ENCODE data around the gene EPB41L4A. TPM values are rescaled to one million over a fixed set of nuclear protein-coding genes. Genes with fewer than 3 reads are reported as not detected.

Gene EPB41L4A
- total and polyA plus RNA-seq, 2 donors from 2014 or later = 10.2 to 39.0 TPM

DNA sequence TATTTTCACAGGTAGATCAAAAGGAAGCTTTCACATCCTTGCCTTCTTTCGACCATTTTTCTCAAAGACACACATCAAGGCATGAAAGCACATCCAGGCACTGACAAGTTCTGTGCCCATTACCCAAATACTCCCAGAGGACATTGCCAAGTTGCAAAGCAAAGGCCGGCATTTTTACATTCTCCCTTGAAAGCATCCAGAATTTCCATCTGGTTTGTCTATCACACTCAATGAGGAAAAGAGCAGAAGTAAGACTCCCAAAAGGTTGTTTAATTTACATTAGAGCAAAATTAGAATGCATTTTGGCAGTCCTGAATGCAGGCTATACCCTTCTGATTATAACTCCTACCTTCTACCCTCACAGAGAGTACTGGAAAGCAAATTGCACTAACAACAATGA, 160.5 kb downstream of the EPB41L4A start:
- Histone ChIP-seq H3K4me3 (ENCODE audit: low read length in 3 of 3) (no peak overlapping the region), H3K9ac (ENCODE audit: low read length in 3 of 3) (no peak overlapping the region), H3K9me3 (ENCODE audit: control insufficient read depth in 2 of 3, insufficient read depth in 1 of 3, low read length in 3 of 3) (no peaks in the 10 kb centered on the region), H3K27ac (ENCODE audit: low read depth in 2 of 2, low read length in 2 of 2) (no peak overlapping the region), H3K27me3 (ENCODE audit: control insufficient read depth, insufficient read depth, low read length) (no peaks in the 10 kb centered on the region), H3K36me3 (ENCODE audit: control insufficient read depth in 2 of 3, insufficient read depth in 3 of 3, low read length in 3 of 3) (no peaks in the 10 kb centered on the region), H3K4me1 (ENCODE audit: control insufficient read depth in 2 of 3, insufficient read depth in 2 of 3, low read depth in 1 of 3, low read length in 3 of 3) (no peaks in the 10 kb centered on the region)
- no peak for DNase-seq
- TF ChIP-seq CTCF (IDR thresholded peaks at IDR 0.05; ENCODE audit: borderline replicate concordance, extremely low read depth, insufficient read depth) = no peak
- no peak for FAIRE-seq
- intact Hi-C loops (cut with DNase I) = no loop called here

GRCh38 chr5:112257976-112258375, 161.1 kb downstream of the EPB41L4A start:
- no peak for DNase-seq
- Histone ChIP-seq H3K4me1 (ENCODE audit: control insufficient read depth in 2 of 3, insufficient read depth in 2 of 3, low read depth in 1 of 3, low read length in 3 of 3) (no peaks in the 10 kb centered on the region), H3K9me3 (ENCODE audit: control insufficient read depth in 2 of 3, insufficient read depth in 1 of 3, low read length in 3 of 3) (no peaks in the 10 kb centered on the region), H3K36me3 (ENCODE audit: control insufficient read depth in 2 of 3, insufficient read depth in 3 of 3, low read length in 3 of 3) (no peaks in the 10 kb centered on the region), H3K27me3 (ENCODE audit: control insufficient read depth, insufficient read depth, low read length) (no peaks in the 10 kb centered on the region), H3K9ac (ENCODE audit: low read length in 3 of 3) (no peak overlapping the region), H3K4me3 (ENCODE audit: low read length in 3 of 3) (no peak overlapping the region), H3K27ac (ENCODE audit: low read depth in 2 of 2, low read length in 2 of 2) (no peak overlapping the region)
- TF ChIP-seq CTCF (IDR thresholded peaks at IDR 0.05; ENCODE audit: borderline replicate concordance, extremely low read depth, insufficient read depth) = no peak
- no peak for FAIRE-seq
- intact Hi-C loops (cut with DNase I) = no loop called here

- Histone ChIP-seq H3K4me1 (ENCODE audit: control insufficient read depth in 2 of 3, insufficient read depth in 2 of 3, low read depth in 1 of 3, low read length in 3 of 3) (no peaks in the 10 kb centered on the region), H3K36me3 (ENCODE audit: control insufficient read depth in 2 of 3, insufficient read depth in 3 of 3, low read length in 3 of 3) (no peaks in the 10 kb centered on the region), H3K27me3 (ENCODE audit: control insufficient read depth, insufficient read depth, low read length) (no peaks in the 10 kb centered on the region), H3K9ac (ENCODE audit: low read length in 3 of 3) (no peak overlapping the region), H3K9me3 (ENCODE audit: control insufficient read depth in 2 of 3, insufficient read depth in 1 of 3, low read length in 3 of 3) (no peaks in the 10 kb centered on the region), H3K4me3 (ENCODE audit: low read length in 3 of 3) (no peak overlapping the region), H3K27ac (ENCODE audit: low read depth in 2 of 2, low read length in 2 of 2) (no peak overlapping the region)
- FAIRE-seq (no peak), DNase-seq (peak in 1 of 5 donors; percentile 27)
- intact Hi-C loops (cut with DNase I) = no loop called here
- TF ChIP-seq CTCF (IDR thresholded peaks at IDR 0.05; ENCODE audit: borderline replicate concordance, extremely low read depth, insufficient read depth) = no peak
Measured at GRCh38 chr5:112257005-112257404, 162.1 kb downstream of the EPB41L4A start.

GRCh38 chr5:112254303-112254702, 164.8 kb downstream of the EPB41L4A start:
- Histone ChIP-seq H3K4me1 (ENCODE audit: control insufficient read depth in 2 of 3, insufficient read depth in 2 of 3, low read depth in 1 of 3, low read length in 3 of 3) (no peaks in the 10 kb centered on the region), H3K36me3 (ENCODE audit: control insufficient read depth in 2 of 3, insufficient read depth in 3 of 3, low read length in 3 of 3) (no peaks in the 10 kb centered on the region), H3K27me3 (ENCODE audit: control insufficient read depth, insufficient read depth, low read length) (no peaks in the 10 kb centered on the region), H3K9ac (ENCODE audit: low read length in 3 of 3) (no peak overlapping the region), H3K4me3 (ENCODE audit: low read length in 3 of 3) (no peak overlapping the region), H3K27ac (ENCODE audit: low read depth in 2 of 2, low read length in 2 of 2) (peak overlapping the region in 1 of 2 donors; percentile 29), H3K9me3 (ENCODE audit: control insufficient read depth in 2 of 3, insufficient read depth in 1 of 3, low read length in 3 of 3) (no peaks in the 10 kb centered on the region)
- intact Hi-C loops (cut with DNase I) = no loop called here
- FAIRE-seq (no peak), DNase-seq (no peak)
- no peak for TF ChIP-seq CTCF (IDR thresholded peaks at IDR 0.05; ENCODE audit: borderline replicate concordance, extremely low read depth, insufficient read depth)
